Spinal cord (tissue), 10 donors: ENCODE results near the gene HOXB13. TPM values are rescaled to one million over a fixed set of nuclear protein-coding genes. Genes with fewer than 3 reads are reported as not detected.
A peak's percentile ranks its signal among the peaks of the same experiment; 100 is the strongest.

Experiments used
- DNase-seq, 6 donors: peaks; one replicate each; pipeline versions ENCODE4 v3.0.0 to v3.0.0-alpha.2; 2013 to 2015; ENCODE audit warnings: low spot score in 6 of 6, low read depth in 4 of 6
- H3K27ac ChIP-seq: one replicate; pipeline ENCODE4 v1.5.1; 2013; ENCODE audit warnings: low read depth, low read length, control low read depth
- H3K27me3 ChIP-seq: one replicate; pipeline ENCODE4 v1.6.1; 2013; ENCODE audit warnings: low read length; ENCODE audit not compliant: control insufficient read depth, insufficient read depth
- H3K36me3 ChIP-seq: one replicate; pipeline ENCODE4 v1.6.1; 2013; ENCODE audit warnings: low read length; ENCODE audit not compliant: control insufficient read depth, insufficient read depth
- H3K4me1 ChIP-seq: one replicate; pipeline ENCODE4 v1.6.1; 2013; ENCODE audit warnings: low read length; ENCODE audit not compliant: control insufficient read depth, insufficient read depth
- H3K4me3 ChIP-seq: one replicate; pipeline ENCODE4 v1.5.1; 2013; ENCODE audit warnings: low read depth, low read length, control low read depth
- H3K9me3 ChIP-seq: one replicate; pipeline ENCODE4 v1.6.1; 2013; ENCODE audit warnings: low read length; ENCODE audit not compliant: control insufficient read depth, insufficient read depth
- WGBS: methylation state at CpG from one replicate; pipeline ENCODE4 v1.1.5; 2013; ENCODE audit warnings: missing lambda C conversion rate; ENCODE audit not compliant: insufficient coverage; 5-methylcytosine and 5-hydroxymethylcytosine counted together
- polyA plus RNA-seq, 2 donors: library from polyadenylated mRNA; unstranded; fragments of 120-200 nt; gene quantifications; one replicate each; pipeline ENCODE4 v1.2.1, GENCODE V29; 2013; ENCODE audit not compliant: insufficient read length in 2 of 2
- total RNA-seq, 2 donors: library from RNA; depleted of rRNA in 1 of 2; stranded (reverse); fragments of 120-200 nt in 1 of 2; fragments of >200 nt in 1 of 2; gene quantifications; one replicate each; pipeline versions ENCODE4 v1.2.3 to v1.2.4, GENCODE V29; 2013 to 2014
- donor health status: healthy.

The HOXB13 gene
- total and polyA plus RNA-seq, 4 donors, result 0.40 TPM; not detected in 3

DNA sequence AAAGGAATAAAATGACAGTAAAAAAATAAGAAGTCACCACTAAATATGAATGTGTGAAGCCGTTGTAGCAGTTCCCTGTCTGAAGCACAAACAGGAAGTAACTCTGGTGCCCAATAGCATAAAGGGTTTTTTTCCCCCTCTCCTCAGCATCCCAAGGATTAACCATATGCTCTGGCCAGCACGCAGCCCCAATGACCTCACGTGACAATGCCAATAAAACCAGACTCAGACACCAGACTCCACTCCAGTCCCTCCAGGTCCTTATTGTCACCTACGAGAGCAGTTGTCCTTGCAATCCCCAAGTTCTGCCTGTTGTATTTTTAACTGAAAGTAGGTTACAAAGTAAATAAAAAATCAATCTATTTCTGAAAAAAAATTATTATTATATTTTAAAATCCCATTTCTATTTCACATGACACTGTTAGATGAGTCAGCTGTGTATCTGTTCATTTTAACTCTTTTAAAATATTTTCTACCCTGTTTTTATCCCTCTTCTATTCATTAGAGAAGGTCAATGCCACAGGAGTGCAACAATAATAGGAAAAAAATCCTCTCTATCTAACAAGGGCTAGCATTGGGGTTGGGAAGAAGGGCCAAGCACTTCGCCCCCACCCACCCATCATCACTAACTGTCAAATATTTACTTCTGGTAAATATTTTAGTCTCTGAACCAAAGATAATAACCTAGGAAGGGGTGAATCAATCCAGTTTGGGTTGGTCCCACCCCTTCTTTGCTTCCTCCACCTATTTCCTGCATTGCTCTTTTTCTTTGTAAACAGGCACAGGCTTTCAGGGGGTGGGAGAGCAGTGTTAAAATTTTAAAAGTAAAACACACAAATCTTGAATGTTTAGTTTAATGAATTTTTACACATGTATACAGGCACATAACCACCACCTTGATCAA is 12.8 kb downstream of the HOXB13 start:
- H3K27me3 ChIP-seq, result peaks cover 87% of the 10 kb centered on the region
- H3K4me1 ChIP-seq, result peaks cover 18% of the 10 kb centered on the region
- no peaks in the 10 kb centered on the region for H3K9me3 ChIP-seq
- no peaks in the 10 kb centered on the region for H3K36me3 ChIP-seq
- WGBS, result 15% methylated on average over 3 of the region's 5 CpGs
- H3K27ac ChIP-seq, result no peak overlapping the region
- no peak for DNase-seq
- no peak overlapping the region for H3K4me3 ChIP-seq

DNA sequence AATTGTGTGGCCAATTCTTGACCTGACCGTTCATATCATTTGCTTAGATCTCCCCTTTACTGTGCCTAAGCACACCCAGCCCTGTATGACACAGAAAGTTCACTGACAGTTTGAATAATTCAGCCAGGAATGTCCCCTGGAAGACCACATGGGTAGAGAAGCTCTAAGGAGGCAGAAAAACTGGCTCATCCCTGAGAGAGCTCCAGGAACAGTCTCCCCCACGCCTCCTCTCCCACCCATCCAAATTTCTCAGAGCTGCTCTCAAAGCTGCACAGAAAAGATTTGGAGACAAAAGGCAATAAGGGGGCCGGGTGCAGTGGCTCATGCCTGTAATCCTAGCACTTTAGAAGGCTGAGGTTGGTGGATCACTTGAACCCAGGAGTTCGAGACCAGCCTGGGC is 17.4 kb downstream of the HOXB13 start:
- Histone ChIP-seq H3K4me1 (no peaks in the 10 kb centered on the region), H3K36me3 (no peaks in the 10 kb centered on the region), H3K27me3 (peaks cover 58% of the 10 kb centered on the region), H3K4me3 (no peak overlapping the region), H3K9me3 (no peaks in the 10 kb centered on the region), H3K27ac (no peak overlapping the region)
- WGBS, result 61% methylated on average over 2 of the region's 4 CpGs
- DNase-seq, result no peak

DNA sequence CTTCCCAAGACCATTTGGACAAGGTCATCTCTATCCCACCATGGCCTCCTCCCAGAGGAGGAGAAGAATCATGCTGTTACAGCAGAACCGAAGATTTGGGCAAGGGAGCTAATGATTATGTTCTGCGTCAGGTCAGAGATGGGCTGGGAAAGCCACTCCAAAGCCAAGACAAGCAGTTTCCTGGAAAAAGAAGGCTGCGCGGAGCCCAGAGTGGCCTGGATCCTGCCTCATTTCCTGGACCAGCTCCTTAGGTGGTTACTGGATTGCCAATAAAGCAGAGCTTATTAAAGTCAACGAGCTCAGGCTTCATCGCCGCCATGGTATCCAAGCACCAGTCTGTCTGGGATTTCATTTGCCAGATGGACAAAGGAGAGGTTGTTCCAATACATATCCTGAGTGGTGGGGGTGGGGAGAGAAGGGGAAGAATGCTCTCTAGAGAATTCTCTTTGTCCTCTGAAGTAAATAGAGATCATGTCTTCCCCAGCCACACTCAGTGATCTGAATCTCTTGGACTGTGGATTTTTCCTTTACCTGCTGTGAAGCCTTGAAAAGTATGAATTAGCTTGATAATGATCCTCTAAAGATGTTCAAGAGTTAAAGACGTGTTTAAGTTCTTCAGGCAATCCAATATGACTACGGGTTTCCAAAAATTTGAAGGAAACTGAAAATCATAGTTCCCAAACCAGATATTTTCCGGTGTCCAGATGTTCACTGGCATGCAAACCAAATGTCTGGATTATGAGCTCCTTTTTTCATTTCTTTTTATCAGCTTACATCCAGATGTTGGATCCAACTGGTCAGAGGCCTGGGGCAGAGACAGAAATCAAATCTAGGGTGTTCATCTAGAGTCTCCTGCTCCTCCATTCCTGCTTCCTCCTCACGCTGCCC is 23.9 kb downstream of the HOXB13 start:
- DNase-seq, result no peak

DNA sequence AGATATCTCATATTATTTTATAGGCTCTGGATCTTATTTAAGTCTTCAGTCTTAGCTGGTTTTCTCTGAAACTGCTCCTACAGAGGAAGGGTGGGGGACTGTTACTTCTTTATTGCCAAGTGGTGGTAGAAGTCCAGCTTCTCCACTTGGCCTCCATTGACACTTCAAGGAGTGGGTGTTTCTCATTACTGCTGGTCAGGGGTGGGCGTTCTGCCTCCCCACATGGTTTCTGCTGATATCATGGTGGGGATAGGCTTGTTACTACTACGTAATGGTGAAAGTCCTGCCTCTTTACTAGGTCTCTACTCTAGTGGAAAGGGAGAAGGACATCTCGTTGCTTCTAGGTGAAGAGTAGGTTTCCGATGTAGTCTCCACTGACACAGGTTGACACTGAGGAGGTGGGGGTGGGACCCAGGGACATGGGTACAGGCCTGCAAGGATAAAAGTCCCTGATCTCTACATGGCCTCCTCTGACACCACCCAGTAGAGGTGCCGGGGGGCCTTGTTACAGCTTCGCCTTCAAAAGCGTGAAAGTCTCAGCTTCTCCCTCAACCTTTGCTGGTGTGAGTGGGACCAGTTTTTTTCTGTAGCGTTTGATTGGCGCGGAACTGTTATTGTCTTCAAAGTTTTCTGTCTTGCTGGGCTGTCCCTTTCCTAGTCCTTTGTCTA is 26.6 kb downstream of the HOXB13 start:
- Histone ChIP-seq H3K9me3 (no peaks in the 10 kb centered on the region), H3K36me3 (no peaks in the 10 kb centered on the region), H3K27ac (no peak overlapping the region), H3K4me1 (no peaks in the 10 kb centered on the region), H3K27me3 (peaks cover 5% of the 10 kb centered on the region), H3K4me3 (no peak overlapping the region)
- 94% methylated on average over 2 of the region's 10 CpGs for WGBS
- DNase-seq, result no peak

More for the DNA sequence above, 23.9 kb downstream of the HOXB13 start:
- WGBS, result 80% methylated on average over 8 of the region's 11 CpGs
- Histone ChIP-seq H3K27ac (no peak overlapping the region), H3K9me3 (no peaks in the 10 kb centered on the region), H3K4me1 (no peaks in the 10 kb centered on the region), H3K27me3 (peaks cover 17% of the 10 kb centered on the region), H3K36me3 (no peaks in the 10 kb centered on the region), H3K4me3 (no peak overlapping the region)

DNA sequence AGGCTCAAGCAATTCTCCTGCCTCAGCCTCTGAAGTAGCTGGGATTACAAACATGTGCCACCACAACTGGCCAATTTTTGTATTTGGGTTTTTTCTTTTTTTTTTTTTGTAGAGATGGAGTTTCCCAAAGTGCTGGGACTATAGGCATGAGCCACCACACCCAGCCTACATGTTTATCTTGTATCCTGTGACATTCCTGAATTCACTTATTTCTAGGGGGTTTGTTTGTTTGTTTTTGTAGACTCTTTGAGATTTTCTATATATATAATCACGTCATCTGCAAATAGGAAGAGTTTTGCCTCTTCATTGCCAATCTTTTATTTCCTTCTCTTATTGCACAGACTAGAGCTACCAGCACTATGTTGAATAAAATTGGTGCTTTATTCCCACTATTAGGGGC is 35.4 kb downstream of the HOXB13 start:
- Histone ChIP-seq H3K36me3 (no peaks in the 10 kb centered on the region), H3K27me3 (peaks cover 2% of the 10 kb centered on the region), H3K4me1 (no peaks in the 10 kb centered on the region), H3K4me3 (no peak overlapping the region), H3K27ac (no peak overlapping the region), H3K9me3 (no peaks in the 10 kb centered on the region)
- no peak for DNase-seq
- no CpG with 5 or more reads among the region's 1 CpG for WGBS

DNA sequence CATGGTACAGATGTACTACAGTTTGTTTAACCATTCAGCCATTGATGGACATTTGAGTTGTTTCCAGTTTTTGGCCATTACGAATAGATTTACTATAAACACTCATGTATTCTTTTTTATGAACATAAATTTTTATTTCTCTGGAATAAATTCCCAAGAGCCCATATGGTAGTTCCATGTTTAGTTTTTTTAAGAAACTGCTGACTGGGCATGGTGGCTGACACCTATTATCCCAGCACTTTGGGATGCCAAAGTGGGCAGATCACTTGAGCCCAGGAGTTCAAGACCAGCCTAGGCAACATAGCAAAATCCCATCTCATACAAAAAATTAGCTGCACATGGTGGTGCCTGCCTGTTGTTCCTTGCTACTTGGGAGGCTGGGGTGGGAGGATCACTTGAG is 36.5 kb downstream of the HOXB13 start:
- no peaks in the 10 kb centered on the region for H3K9me3 ChIP-seq
- no peak overlapping the region for H3K4me3 ChIP-seq
- DNase-seq, result no peak
- H3K4me1 ChIP-seq, result no peaks in the 10 kb centered on the region
- H3K27ac ChIP-seq, result no peak overlapping the region
- WGBS, result no CpG with 5 or more reads among the region's 1 CpG
- H3K27me3 ChIP-seq, result peaks cover 2% of the 10 kb centered on the region
- no peaks in the 10 kb centered on the region for H3K36me3 ChIP-seq

DNA sequence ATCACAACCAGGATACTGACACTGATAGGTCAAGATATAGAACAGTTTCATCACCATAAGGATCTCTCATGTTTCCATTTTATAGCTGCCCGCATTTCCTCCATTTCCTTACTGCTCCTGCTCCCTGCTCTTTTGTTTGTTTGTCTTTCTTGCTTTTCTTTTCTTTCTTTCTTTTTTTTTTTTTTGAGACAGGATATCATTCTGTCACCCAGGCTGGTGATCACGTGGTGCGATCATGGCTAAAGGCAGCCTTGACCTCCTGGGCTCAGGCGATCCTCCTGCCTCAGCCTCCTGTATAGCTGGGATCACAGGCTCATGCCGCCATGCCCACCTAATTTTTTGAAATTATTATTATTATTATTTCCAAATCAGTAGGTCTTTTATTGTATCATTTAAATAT is 37.9 kb downstream of the HOXB13 start:
- no CpG with 5 or more reads among the region's 5 CpGs for WGBS
- no peak overlapping the region for H3K27ac ChIP-seq
- no peaks in the 10 kb centered on the region for H3K4me1 ChIP-seq
- no peaks in the 10 kb centered on the region for H3K36me3 ChIP-seq
- H3K9me3 ChIP-seq, result no peaks in the 10 kb centered on the region
- DNase-seq, result no peak
- H3K4me3 ChIP-seq, result no peak overlapping the region
- peaks cover 2% of the 10 kb centered on the region for H3K27me3 ChIP-seq

DNA sequence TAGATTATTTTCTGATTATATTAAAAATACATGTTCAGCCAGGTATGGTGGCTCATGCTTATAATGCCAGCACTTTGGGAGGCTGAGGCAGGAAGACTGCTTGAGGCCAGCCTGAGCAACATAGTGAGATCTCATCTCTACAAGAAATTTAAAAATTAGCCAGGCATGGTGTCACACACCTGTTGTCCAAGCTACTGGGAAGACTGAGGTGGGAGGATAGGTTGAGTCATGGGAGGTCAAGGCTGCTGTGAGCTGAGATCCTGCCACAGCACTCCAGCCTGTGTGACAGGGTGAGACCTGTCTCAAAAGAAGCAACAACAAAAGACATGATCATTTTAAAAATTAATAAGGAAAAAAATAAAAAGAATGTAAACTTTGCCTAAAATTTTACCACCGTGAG is 46.9 kb downstream of the HOXB13 start:
- Histone ChIP-seq H3K4me3 (no peak overlapping the region), H3K27me3 (peaks cover 9% of the 10 kb centered on the region), H3K4me1 (peaks cover 8% of the 10 kb centered on the region), H3K36me3 (no peaks in the 10 kb centered on the region), H3K9me3 (no peaks in the 10 kb centered on the region), H3K27ac (no peak overlapping the region)
- DNase-seq, result no peak
- no CpG with 5 or more reads among the region's 1 CpG for WGBS

DNA sequence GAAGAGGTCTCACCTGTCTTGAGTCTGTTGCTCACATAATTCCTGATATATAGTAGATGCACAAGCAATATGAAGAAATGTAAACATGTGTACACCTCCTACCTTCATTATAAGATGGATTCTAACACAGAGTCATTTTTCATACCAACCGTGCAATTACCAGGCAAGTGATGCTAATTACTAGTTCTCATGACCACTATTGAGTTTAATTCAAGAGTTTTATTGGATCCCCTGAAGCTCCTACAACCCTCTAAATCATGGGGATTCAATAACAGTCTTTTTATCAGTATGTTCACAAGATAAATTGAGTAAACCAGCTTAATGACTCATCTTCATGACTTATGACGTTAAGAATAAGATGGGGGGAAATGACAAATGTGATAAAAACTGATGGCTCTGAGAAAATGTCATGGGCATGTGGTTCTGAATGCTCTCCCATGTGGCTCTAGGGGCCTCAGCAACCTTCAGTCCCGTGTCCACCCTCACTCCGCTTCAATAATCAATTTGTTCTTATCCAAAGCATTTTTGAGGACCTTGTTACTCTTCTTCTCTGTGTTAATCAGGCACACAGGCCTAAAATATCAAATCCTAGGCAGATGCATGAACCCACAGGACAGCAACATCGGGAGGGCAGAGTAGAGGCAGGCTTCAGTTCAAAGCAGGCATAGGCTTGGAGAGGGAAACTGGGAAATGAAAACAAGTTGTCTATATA is 49.0 kb downstream of the HOXB13 start:
- H3K27ac ChIP-seq, result no peak overlapping the region
- no peaks in the 10 kb centered on the region for H3K36me3 ChIP-seq
- peak in 1 of 6 donors; percentile 2 for DNase-seq
- no peaks in the 10 kb centered on the region for H3K9me3 ChIP-seq
- WGBS, result 100% methylated on average over 2 of the region's 5 CpGs
- H3K27me3 ChIP-seq, result peaks cover 9% of the 10 kb centered on the region
- no peak overlapping the region for H3K4me3 ChIP-seq
- peaks cover 8% of the 10 kb centered on the region for H3K4me1 ChIP-seq
